Astrocyte (in vitro differentiated cells and primary cell): ENCODE data around the gene TMEM200A. TPM values are rescaled to one million over a fixed set of nuclear protein-coding genes. Genes with fewer than 3 reads are reported as not detected.

Experiments used
- DNase-seq: peaks from one replicate; pipeline ENCODE4 v3.0.0-alpha.2; 2010; ENCODE audit warnings: low read depth
- FAIRE-seq: peaks from 2 replicates; lab custom pipeline; 2011; peaks lifted over from hg19 to GRCh38; lab: Jason Lieb, UNC
- H2AFZ ChIP-seq: 2 replicates; pipeline ENCODE4 v1.6.0; 2012; ENCODE audit warnings: low read depth, low read length, inconsistent platforms
- H3K27ac ChIP-seq: 2 replicates; pipeline ENCODE4 v1.5.1; 2011; ENCODE audit warnings: low read depth, low read length, inconsistent platforms
- H3K27me3 ChIP-seq: 2 replicates; pipeline ENCODE4 v1.6.0; 2011; ENCODE audit warnings: low read length, inconsistent platforms; ENCODE audit not compliant: insufficient read depth
- H3K36me3 ChIP-seq: 2 replicates; pipeline ENCODE4 v1.5.1; 2011; ENCODE audit warnings: low read length, inconsistent platforms; ENCODE audit not compliant: insufficient read depth
- H3K4me1 ChIP-seq: 2 replicates; pipeline ENCODE4 v1.5.1; 2011; ENCODE audit warnings: low read length, inconsistent platforms; ENCODE audit not compliant: insufficient read depth
- H3K4me2 ChIP-seq: 2 replicates; pipeline ENCODE4 v1.6.0; 2012; ENCODE audit warnings: low read length, inconsistent platforms
- H3K4me3 ChIP-seq: 2 replicates; pipeline ENCODE4 v1.5.1; 2011; ENCODE audit warnings: low read depth, mild to moderate bottlenecking, low read length, inconsistent platforms; ENCODE audit not compliant: insufficient read depth
- H3K79me2 ChIP-seq: 2 replicates; pipeline ENCODE4 v1.6.0; 2012; ENCODE audit warnings: mild to moderate bottlenecking, low read length, inconsistent platforms; ENCODE audit not compliant: insufficient read depth
- H3K9ac ChIP-seq: 2 replicates; pipeline ENCODE4 v1.6.0; 2012; ENCODE audit warnings: mild to moderate bottlenecking, low read length, inconsistent platforms
- H3K9me3 ChIP-seq: 2 replicates; pipeline ENCODE4 v1.5.1; 2012; ENCODE audit warnings: low read depth, mild to moderate bottlenecking, low read length, inconsistent platforms; ENCODE audit not compliant: insufficient read depth
- H4K20me1 ChIP-seq: 2 replicates; pipeline ENCODE4 v1.6.0; 2012; ENCODE audit warnings: low read length, inconsistent platforms; ENCODE audit not compliant: insufficient read depth
- H3K27ac Mint-ChIP-seq: one replicate; pipeline ENCODE4 v1.8.0; 2021; ENCODE audit warnings: mild to moderate bottlenecking, mixed read lengths; ENCODE audit not compliant: unreplicated experiment
- H3K27me3 Mint-ChIP-seq: one replicate; pipeline ENCODE4 v1.8.0; 2021; ENCODE audit warnings: low read depth, mixed read lengths; ENCODE audit not compliant: unreplicated experiment
- H3K36me3 Mint-ChIP-seq: one replicate; pipeline ENCODE4 v1.8.0; 2021; ENCODE audit warnings: low read depth, mixed read lengths; ENCODE audit not compliant: unreplicated experiment
- H3K4me1 Mint-ChIP-seq: one replicate; pipeline ENCODE4 v1.8.0; 2021; ENCODE audit warnings: low read depth, mixed read lengths; ENCODE audit not compliant: unreplicated experiment
- H3K4me3 Mint-ChIP-seq: one replicate; pipeline ENCODE4 v1.8.0; 2021; ENCODE audit warnings: mild to moderate bottlenecking, moderate library complexity, mixed read lengths; ENCODE audit not compliant: unreplicated experiment
- H3K9me3 Mint-ChIP-seq: one replicate; pipeline ENCODE4 v1.8.0; 2021; ENCODE audit warnings: mild to moderate bottlenecking, mixed read lengths; ENCODE audit not compliant: unreplicated experiment
- EZH2 ChIP-seq: IDR thresholded peaks from 2 replicates; pipeline ENCODE4 v1.6.1; 2012; ENCODE audit warnings: mild to moderate bottlenecking, low read length, inconsistent platforms; ENCODE audit not compliant: insufficient read depth
- total RNA-seq: library from RNA; stranded (reverse); gene quantifications from 2 replicates; pipeline ENCODE4 v1.2.1, GENCODE V29; 2021
- TF ChIP-seq, protein P1 (sequence below): IDR thresholded peaks from 2 replicates; pipeline ENCODE4 v1.5.1; 2011; ENCODE audit warnings: low read depth, mild to moderate bottlenecking, inconsistent platforms, low read length, moderate library complexity; ENCODE audit not compliant: insufficient read depth

The TMEM200A gene
- total RNA-seq, 1 donor from 2014 or later, result 14.9 TPM

DNA sequence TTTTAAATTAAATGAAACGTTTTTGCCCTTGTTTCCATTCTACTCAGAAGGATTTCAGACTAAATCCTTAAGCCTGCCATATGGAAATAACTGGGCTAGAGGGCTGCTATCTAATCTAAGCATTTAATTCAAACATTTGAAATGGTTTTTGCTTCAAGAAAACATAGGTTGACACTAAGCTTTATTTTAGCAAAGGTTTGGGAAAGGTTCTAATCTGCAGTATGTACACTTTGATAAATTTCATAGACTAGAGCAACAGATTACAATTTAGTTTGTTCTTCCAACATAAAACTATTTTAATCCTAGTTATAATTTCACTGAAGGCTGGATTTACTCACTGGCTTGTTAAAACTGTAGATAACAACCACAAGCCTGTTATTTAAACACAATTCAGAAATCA is 72.1 kb downstream of the TMEM200A start:
- peaks cover 10% of the 10 kb centered on the region for H3K4me1 ChIP-seq
- FAIRE-seq (no peak), DNase-seq (no peak)
- no peaks in the 10 kb centered on the region for H3K9me3 ChIP-seq
- H3K27me3 ChIP-seq, result no peaks in the 10 kb centered on the region
- no peak overlapping the region for H3K4me3 ChIP-seq
- Mint-ChIP-seq H3K27me3 (peaks cover 2% of the 10 kb centered on the region), H3K27ac (no peak overlapping the region), H3K9me3 (no peaks in the 10 kb centered on the region), H3K4me1 (peaks cover 16% of the 10 kb centered on the region), H3K36me3 (peaks cover 9% of the 10 kb centered on the region), H3K4me3 (no peak overlapping the region)
- H3K27ac ChIP-seq, result no peak overlapping the region
- H4K20me1 ChIP-seq, result no peaks in the 10 kb centered on the region
- peaks cover 14% of the 10 kb centered on the region for H3K36me3 ChIP-seq
- TF ChIP-seq, protein P1, sequence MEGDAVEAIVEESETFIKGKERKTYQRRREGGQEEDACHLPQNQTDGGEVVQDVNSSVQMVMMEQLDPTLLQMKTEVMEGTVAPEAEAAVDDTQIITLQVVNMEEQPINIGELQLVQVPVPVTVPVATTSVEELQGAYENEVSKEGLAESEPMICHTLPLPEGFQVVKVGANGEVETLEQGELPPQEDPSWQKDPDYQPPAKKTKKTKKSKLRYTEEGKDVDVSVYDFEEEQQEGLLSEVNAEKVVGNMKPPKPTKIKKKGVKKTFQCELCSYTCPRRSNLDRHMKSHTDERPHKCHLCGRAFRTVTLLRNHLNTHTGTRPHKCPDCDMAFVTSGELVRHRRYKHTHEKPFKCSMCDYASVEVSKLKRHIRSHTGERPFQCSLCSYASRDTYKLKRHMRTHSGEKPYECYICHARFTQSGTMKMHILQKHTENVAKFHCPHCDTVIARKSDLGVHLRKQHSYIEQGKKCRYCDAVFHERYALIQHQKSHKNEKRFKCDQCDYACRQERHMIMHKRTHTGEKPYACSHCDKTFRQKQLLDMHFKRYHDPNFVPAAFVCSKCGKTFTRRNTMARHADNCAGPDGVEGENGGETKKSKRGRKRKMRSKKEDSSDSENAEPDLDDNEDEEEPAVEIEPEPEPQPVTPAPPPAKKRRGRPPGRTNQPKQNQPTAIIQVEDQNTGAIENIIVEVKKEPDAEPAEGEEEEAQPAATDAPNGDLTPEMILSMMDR, result no peak
- no peak for TF ChIP-seq EZH2
- no peak overlapping the region for H3K4me2 ChIP-seq
- H2AFZ ChIP-seq, result no peak overlapping the region
- H3K9ac ChIP-seq, result no peak overlapping the region
- H3K79me2 ChIP-seq, result peaks cover 69% of the 10 kb centered on the region

DNA sequence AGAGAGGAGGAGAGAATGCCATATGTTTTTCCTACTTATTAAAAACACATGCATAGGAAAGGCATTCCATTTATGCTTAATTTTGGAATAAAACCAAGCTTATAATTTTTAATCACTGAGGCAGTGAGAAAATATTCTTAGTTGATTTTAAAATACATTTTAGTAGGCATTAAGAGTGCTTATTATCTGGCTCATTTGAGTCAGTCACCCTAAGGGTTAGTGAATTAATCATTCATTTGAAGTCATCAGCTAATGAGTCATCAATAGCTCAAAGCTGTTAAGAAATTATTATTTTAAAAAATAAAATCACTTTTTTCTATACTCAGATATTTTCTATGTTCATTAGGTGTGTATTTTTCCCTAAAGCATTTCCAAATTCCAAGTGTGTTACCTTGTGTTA is 81.6 kb downstream of the TMEM200A start:
- no peak overlapping the region for H3K4me2 ChIP-seq
- no peaks in the 10 kb centered on the region for H3K9me3 Mint-ChIP-seq
- no peaks in the 10 kb centered on the region for H3K4me1 ChIP-seq
- H3K4me3 ChIP-seq, result no peak overlapping the region
- H3K27me3 ChIP-seq, result no peaks in the 10 kb centered on the region
- no peaks in the 10 kb centered on the region for H3K36me3 Mint-ChIP-seq
- H3K4me1 Mint-ChIP-seq, result peaks cover 2% of the 10 kb centered on the region
- no peaks in the 10 kb centered on the region for H3K9me3 ChIP-seq
- H3K36me3 ChIP-seq, result peaks cover 11% of the 10 kb centered on the region
- H3K27me3 Mint-ChIP-seq, result no peaks in the 10 kb centered on the region
- peaks cover 22% of the 10 kb centered on the region for H3K79me2 ChIP-seq
- no peak overlapping the region for H3K9ac ChIP-seq
- no peak overlapping the region for H3K27ac Mint-ChIP-seq
- TF ChIP-seq EZH2, result no peak
- TF ChIP-seq, protein P1, result no peak
- FAIRE-seq (no peak), DNase-seq (peak; percentile 39)
- H2AFZ ChIP-seq, result no peak overlapping the region
- H4K20me1 ChIP-seq, result no peaks in the 10 kb centered on the region
- no peak overlapping the region for H3K27ac ChIP-seq
- no peak overlapping the region for H3K4me3 Mint-ChIP-seq

DNA sequence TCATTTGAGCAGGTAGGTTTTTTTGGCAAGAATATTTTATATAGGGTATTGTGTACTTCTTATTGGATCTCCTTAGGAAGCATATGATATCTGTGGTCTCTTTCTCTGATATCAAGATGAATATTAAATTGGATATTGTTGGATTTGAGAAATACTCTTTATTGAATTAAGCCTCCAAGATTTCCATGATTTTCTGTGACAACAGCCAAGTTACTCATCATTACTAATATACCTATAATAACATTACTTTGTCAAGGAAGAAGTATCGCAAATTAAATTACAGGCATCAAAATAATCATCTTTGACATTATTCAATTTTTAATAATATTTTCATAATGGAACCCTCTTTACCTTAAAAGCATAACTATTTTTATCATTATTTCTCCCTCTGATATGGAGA is 86.5 kb downstream of the TMEM200A start:
- no peaks in the 10 kb centered on the region for H3K9me3 Mint-ChIP-seq
- DNase-seq (no peak), FAIRE-seq (no peak)
- H2AFZ ChIP-seq, result no peak overlapping the region
- peaks cover 4% of the 10 kb centered on the region for H3K4me1 Mint-ChIP-seq
- TF ChIP-seq EZH2, result no peak
- TF ChIP-seq, protein P1, result no peak
- no peak overlapping the region for H3K4me3 ChIP-seq
- H3K27ac Mint-ChIP-seq, result no peak overlapping the region
- no peak overlapping the region for H3K9ac ChIP-seq
- no peak overlapping the region for H3K4me2 ChIP-seq
- no peaks in the 10 kb centered on the region for H3K9me3 ChIP-seq
- no peaks in the 10 kb centered on the region for H3K36me3 ChIP-seq
- no peak overlapping the region for H3K4me3 Mint-ChIP-seq
- H3K27me3 ChIP-seq, result no peaks in the 10 kb centered on the region
- H3K79me2 ChIP-seq, result no peaks in the 10 kb centered on the region
- peaks cover 14% of the 10 kb centered on the region for H3K4me1 ChIP-seq
- H4K20me1 ChIP-seq, result no peaks in the 10 kb centered on the region
- H3K27me3 Mint-ChIP-seq, result peaks cover 2% of the 10 kb centered on the region
- no peaks in the 10 kb centered on the region for H3K36me3 Mint-ChIP-seq
- peak overlapping the region; percentile 92 for H3K27ac ChIP-seq
